Osteocyte (in vitro differentiated cells): ENCODE data around the gene NRXN3. TPM values are rescaled to one million over a fixed set of nuclear protein-coding genes. Genes with fewer than 3 reads are reported as not detected.

Source experiments
- DNase-seq: peaks from one replicate; pipeline ENCODE4 v3.0.0; 2021; ENCODE audit warnings: mixed read lengths; ENCODE audit not compliant: unreplicated experiment; ENCODE audit errors: extremely low spot score
- H3K27ac Mint-ChIP-seq: one replicate; pipeline ENCODE4 v1.8.0; 2021; ENCODE audit warnings: mild to moderate bottlenecking, mixed read lengths; ENCODE audit not compliant: unreplicated experiment
- H3K27me3 Mint-ChIP-seq: one replicate; pipeline ENCODE4 v1.8.0; 2021; ENCODE audit warnings: mixed read lengths; ENCODE audit not compliant: unreplicated experiment
- H3K36me3 Mint-ChIP-seq: one replicate; pipeline ENCODE4 v1.8.0; 2021; ENCODE audit warnings: mixed read lengths; ENCODE audit not compliant: unreplicated experiment
- H3K4me1 Mint-ChIP-seq: one replicate; pipeline ENCODE4 v1.8.0; 2021; ENCODE audit warnings: mixed read lengths; ENCODE audit not compliant: unreplicated experiment
- H3K4me3 Mint-ChIP-seq: one replicate; pipeline ENCODE4 v1.8.0; 2021; ENCODE audit warnings: mild to moderate bottlenecking, moderate library complexity, mixed read lengths; ENCODE audit not compliant: unreplicated experiment
- H3K9me3 Mint-ChIP-seq: one replicate; pipeline ENCODE4 v1.8.0; 2021; ENCODE audit warnings: mixed read lengths; ENCODE audit not compliant: unreplicated experiment
- CTCF ChIP-seq: fragments of 200-600 bp; sonication (generic); IDR thresholded peaks from 2 replicates; pipeline ENCODE4 v1.5.0; 2021; ENCODE audit warnings: antibody characterized with exemption, mild to moderate bottlenecking, moderate library complexity
- total RNA-seq: library from RNA; stranded (reverse); gene quantifications from 2 replicates; pipeline ENCODE4 v1.2.1, GENCODE V29; 2021

Gene NRXN3
- total RNA-seq, 1 donor from 2014 or later, result 26.5 TPM

GRCh38 chr14:78746086-78746595, 576.0 kb downstream of the NRXN3 start:
- H3K4me1 Mint-ChIP-seq, result no peaks in the 10 kb centered on the region
- no peak for DNase-seq
- H3K9me3 Mint-ChIP-seq, result no peaks in the 10 kb centered on the region
- no peaks in the 10 kb centered on the region for H3K36me3 Mint-ChIP-seq
- no peak for TF ChIP-seq CTCF
- no peak overlapping the region for H3K4me3 Mint-ChIP-seq
- no peaks in the 10 kb centered on the region for H3K27me3 Mint-ChIP-seq
- H3K27ac Mint-ChIP-seq, result no peak overlapping the region

- Mint-ChIP-seq H3K9me3 (no peaks in the 10 kb centered on the region), H3K27ac (no peak overlapping the region), H3K36me3 (no peaks in the 10 kb centered on the region), H3K4me3 (no peak overlapping the region), H3K4me1 (no peaks in the 10 kb centered on the region), H3K27me3 (no peaks in the 10 kb centered on the region)
- TF ChIP-seq CTCF, result no peak
- DNase-seq, result no peak
These were observed 577.6 kb downstream of the NRXN3 start for GRCh38 chr14:78747813-78748212.

GRCh38 chr14:78752518-78753188, 582.5 kb downstream of the NRXN3 start:
- no peaks in the 10 kb centered on the region for H3K36me3 Mint-ChIP-seq
- no peaks in the 10 kb centered on the region for H3K9me3 Mint-ChIP-seq
- no peak overlapping the region for H3K27ac Mint-ChIP-seq
- TF ChIP-seq CTCF, result no peak
- peaks cover 2% of the 10 kb centered on the region for H3K27me3 Mint-ChIP-seq
- H3K4me1 Mint-ChIP-seq, result no peaks in the 10 kb centered on the region
- no peak overlapping the region for H3K4me3 Mint-ChIP-seq
- no peak for DNase-seq

GRCh38 chr14:78754059-78754458, 583.9 kb downstream of the NRXN3 start:
- no peak overlapping the region for H3K4me3 Mint-ChIP-seq
- no peaks in the 10 kb centered on the region for H3K36me3 Mint-ChIP-seq
- no peak for TF ChIP-seq CTCF
- no peak for DNase-seq
- H3K9me3 Mint-ChIP-seq, result no peaks in the 10 kb centered on the region
- no peaks in the 10 kb centered on the region for H3K4me1 Mint-ChIP-seq
- no peak overlapping the region for H3K27ac Mint-ChIP-seq
- peaks cover 2% of the 10 kb centered on the region for H3K27me3 Mint-ChIP-seq

- H3K27me3 Mint-ChIP-seq, result peaks cover 2% of the 10 kb centered on the region
- no peaks in the 10 kb centered on the region for H3K9me3 Mint-ChIP-seq
- no peak for DNase-seq
- H3K4me1 Mint-ChIP-seq, result no peaks in the 10 kb centered on the region
- no peak overlapping the region for H3K4me3 Mint-ChIP-seq
- peak; percentile 43 for TF ChIP-seq CTCF
- no peak overlapping the region for H3K27ac Mint-ChIP-seq
- H3K36me3 Mint-ChIP-seq, result no peaks in the 10 kb centered on the region
These were observed 588.2 kb downstream of the NRXN3 start for GRCh38 chr14:78758333-78758732.
